ENCODE data around the gene PARD3. TPM values are rescaled to one million over a fixed set of nuclear protein-coding genes. Genes with fewer than 3 reads are reported as not detected.

The PARD3 gene
- polyA plus RNA-seq, 1 donor from 2014 or later = 12.4 TPM

DNA sequence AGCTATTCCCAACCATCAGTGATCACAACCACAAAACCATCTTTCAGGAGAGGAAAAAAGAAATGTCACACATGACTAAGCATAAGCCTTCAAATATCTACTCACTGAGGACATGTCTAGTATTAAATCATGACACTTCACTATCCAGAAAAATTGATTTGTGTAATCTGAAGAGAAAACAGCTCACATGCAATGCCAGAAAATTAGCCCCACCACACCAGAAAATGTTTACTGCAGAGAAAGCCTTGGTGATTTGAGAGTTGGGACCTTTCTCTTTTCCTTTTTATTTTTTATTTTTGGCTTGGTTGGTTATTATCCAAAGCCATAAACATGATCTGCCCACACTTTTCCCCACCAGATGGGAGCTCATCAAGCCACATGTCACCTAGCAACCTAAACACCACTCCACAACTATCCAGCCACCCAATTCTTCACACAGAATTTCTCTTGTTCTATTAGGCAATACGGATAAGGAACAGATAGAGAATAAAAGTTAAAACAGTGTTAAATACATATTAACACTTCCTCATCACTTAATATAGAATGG lies 3.1 kb downstream of the PARD3 start:
- H3K27me3 ChIP-seq (ENCODE audit: insufficient read depth, low read depth, low read length) = peaks cover 6% of the 10 kb centered on the region
- no peak overlapping the region for H2AFZ ChIP-seq (ENCODE audit: low read depth, low read length)
- H3K9me2 ChIP-seq (ENCODE audit: insufficient read depth, low read length) = no peaks in the 10 kb centered on the region
- TF ChIP-seq MXI1 (conservative IDR thresholded peaks at IDR 0.05; ENCODE audit: poor library complexity, severe bottlenecking) (no peak), RAD21 (conservative IDR thresholded peaks at IDR 0.05) (no peak), EZH2 (IDR thresholded peaks at IDR 0.05; ENCODE audit: borderline replicate concordance, insufficient read depth, low read length, poor library complexity, severe bottlenecking) (no peak), EP300 (conservative IDR thresholded peaks at IDR 0.05; ENCODE audit: poor library complexity, severe bottlenecking) (no peak), POLR2AphosphoS5 (IDR thresholded peaks at IDR 0.05) (no peak), SMC3 (conservative IDR thresholded peaks at IDR 0.05; ENCODE audit: poor library complexity) (no peak), TAF1 (IDR thresholded peaks at IDR 0.05; ENCODE audit: low read depth) (no peak)
- TF ChIP-seq, protein P1, sequence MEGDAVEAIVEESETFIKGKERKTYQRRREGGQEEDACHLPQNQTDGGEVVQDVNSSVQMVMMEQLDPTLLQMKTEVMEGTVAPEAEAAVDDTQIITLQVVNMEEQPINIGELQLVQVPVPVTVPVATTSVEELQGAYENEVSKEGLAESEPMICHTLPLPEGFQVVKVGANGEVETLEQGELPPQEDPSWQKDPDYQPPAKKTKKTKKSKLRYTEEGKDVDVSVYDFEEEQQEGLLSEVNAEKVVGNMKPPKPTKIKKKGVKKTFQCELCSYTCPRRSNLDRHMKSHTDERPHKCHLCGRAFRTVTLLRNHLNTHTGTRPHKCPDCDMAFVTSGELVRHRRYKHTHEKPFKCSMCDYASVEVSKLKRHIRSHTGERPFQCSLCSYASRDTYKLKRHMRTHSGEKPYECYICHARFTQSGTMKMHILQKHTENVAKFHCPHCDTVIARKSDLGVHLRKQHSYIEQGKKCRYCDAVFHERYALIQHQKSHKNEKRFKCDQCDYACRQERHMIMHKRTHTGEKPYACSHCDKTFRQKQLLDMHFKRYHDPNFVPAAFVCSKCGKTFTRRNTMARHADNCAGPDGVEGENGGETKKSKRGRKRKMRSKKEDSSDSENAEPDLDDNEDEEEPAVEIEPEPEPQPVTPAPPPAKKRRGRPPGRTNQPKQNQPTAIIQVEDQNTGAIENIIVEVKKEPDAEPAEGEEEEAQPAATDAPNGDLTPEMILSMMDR (IDR thresholded peaks at IDR 0.05; ENCODE audit: poor library complexity, severe bottlenecking) = no peak
- TF ChIP-seq, protein P2, sequence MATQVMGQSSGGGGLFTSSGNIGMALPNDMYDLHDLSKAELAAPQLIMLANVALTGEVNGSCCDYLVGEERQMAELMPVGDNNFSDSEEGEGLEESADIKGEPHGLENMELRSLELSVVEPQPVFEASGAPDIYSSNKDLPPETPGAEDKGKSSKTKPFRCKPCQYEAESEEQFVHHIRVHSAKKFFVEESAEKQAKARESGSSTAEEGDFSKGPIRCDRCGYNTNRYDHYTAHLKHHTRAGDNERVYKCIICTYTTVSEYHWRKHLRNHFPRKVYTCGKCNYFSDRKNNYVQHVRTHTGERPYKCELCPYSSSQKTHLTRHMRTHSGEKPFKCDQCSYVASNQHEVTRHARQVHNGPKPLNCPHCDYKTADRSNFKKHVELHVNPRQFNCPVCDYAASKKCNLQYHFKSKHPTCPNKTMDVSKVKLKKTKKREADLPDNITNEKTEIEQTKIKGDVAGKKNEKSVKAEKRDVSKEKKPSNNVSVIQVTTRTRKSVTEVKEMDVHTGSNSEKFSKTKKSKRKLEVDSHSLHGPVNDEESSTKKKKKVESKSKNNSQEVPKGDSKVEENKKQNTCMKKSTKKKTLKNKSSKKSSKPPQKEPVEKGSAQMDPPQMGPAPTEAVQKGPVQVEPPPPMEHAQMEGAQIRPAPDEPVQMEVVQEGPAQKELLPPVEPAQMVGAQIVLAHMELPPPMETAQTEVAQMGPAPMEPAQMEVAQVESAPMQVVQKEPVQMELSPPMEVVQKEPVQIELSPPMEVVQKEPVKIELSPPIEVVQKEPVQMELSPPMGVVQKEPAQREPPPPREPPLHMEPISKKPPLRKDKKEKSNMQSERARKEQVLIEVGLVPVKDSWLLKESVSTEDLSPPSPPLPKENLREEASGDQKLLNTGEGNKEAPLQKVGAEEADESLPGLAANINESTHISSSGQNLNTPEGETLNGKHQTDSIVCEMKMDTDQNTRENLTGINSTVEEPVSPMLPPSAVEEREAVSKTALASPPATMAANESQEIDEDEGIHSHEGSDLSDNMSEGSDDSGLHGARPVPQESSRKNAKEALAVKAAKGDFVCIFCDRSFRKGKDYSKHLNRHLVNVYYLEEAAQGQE (IDR thresholded peaks at IDR 0.05; ENCODE audit: borderline replicate concordance) = no peak
- H3K4me2 ChIP-seq (ENCODE audit: low read length) = no peak overlapping the region
- H3K9ac ChIP-seq (ENCODE audit: low read length) = no peak overlapping the region
- no peak overlapping the region for H3K4me3 ChIP-seq (ENCODE audit: low read length)
- no peaks in the 10 kb centered on the region for H3F3A ChIP-seq (ENCODE audit: insufficient read depth, low read length, poor library complexity, severe bottlenecking)
- H3K9me3 ChIP-seq (ENCODE audit: low read length) = no peaks in the 10 kb centered on the region
- no peak overlapping the region for H3K27ac ChIP-seq (ENCODE audit: low read length)
- H3K79me2 ChIP-seq (replicated peaks; ENCODE audit: insufficient read depth, low read length) = peaks cover 65% of the 10 kb centered on the region
- H4K20me1 ChIP-seq (ENCODE audit: insufficient read depth) = no peaks in the 10 kb centered on the region
- H3K36me3 ChIP-seq (ENCODE audit: insufficient read depth, low read length) = no peaks in the 10 kb centered on the region

DNA sequence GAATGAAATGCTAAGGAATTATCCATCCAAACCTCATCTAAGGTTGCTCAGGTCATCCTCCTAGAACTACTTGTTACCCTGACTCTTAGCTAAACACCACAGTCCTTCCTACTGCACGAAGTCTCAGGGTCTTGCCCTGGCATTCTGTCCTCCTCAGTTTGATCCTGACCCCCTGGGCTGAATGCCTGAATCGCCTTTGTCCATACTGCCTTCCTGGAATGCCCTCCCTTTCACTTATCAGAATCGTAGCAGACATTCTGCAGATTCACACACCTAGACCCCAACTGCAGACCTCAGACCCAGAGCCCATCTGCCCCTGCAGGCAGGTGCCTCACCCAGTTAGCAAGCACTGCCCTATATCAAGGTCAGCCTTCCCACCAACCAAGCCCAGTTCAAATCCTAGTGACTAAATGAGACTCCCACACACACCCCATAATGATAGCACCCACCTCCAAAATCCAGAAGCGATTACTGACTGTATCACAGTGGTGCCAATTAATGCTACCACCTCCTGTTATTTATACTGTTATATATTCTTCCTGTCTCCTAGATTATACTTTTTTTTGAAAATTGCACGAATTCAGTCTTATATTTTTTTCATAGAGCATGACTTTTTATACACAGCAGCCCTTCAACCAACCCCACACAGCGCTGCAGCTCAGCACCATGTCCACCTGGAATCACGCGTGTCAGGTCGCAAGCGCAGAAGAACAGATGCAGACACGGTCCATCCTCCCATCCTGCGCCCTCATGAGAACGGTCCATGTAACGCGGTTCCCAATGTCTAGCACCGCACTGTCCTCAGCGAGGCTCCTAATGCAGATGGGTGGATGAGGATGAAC lies 3.7 kb downstream of the PARD3 start:
- H3K4me3 ChIP-seq (ENCODE audit: low read length) = no peak overlapping the region
- no peaks in the 10 kb centered on the region for H3K9me2 ChIP-seq (ENCODE audit: insufficient read depth, low read length)
- H3K27me3 ChIP-seq (ENCODE audit: insufficient read depth, low read depth, low read length) = peaks cover 3% of the 10 kb centered on the region
- H3K9me3 ChIP-seq (ENCODE audit: low read length) = no peaks in the 10 kb centered on the region
- H3K27ac ChIP-seq (ENCODE audit: low read length) = no peak overlapping the region
- H3K9ac ChIP-seq (ENCODE audit: low read length) = no peak overlapping the region
- no peaks in the 10 kb centered on the region for H3K36me3 ChIP-seq (ENCODE audit: insufficient read depth, low read length)
- TF ChIP-seq RAD21 (conservative IDR thresholded peaks at IDR 0.05) (no peak), POLR2AphosphoS5 (IDR thresholded peaks at IDR 0.05) (no peak), TAF1 (IDR thresholded peaks at IDR 0.05; ENCODE audit: low read depth) (no peak), EP300 (conservative IDR thresholded peaks at IDR 0.05; ENCODE audit: poor library complexity, severe bottlenecking) (no peak), MXI1 (conservative IDR thresholded peaks at IDR 0.05; ENCODE audit: poor library complexity, severe bottlenecking) (no peak), EZH2 (IDR thresholded peaks at IDR 0.05; ENCODE audit: borderline replicate concordance, insufficient read depth, low read length, poor library complexity, severe bottlenecking) (no peak), SMC3 (conservative IDR thresholded peaks at IDR 0.05; ENCODE audit: poor library complexity) (no peak)
- TF ChIP-seq, protein P2 (IDR thresholded peaks at IDR 0.05; ENCODE audit: borderline replicate concordance) = no peak
- TF ChIP-seq, protein P1 (IDR thresholded peaks at IDR 0.05; ENCODE audit: poor library complexity, severe bottlenecking) = no peak
- H3K4me2 ChIP-seq (ENCODE audit: low read length) = no peak overlapping the region
- H4K20me1 ChIP-seq (ENCODE audit: insufficient read depth) = no peaks in the 10 kb centered on the region
- no peaks in the 10 kb centered on the region for H3F3A ChIP-seq (ENCODE audit: insufficient read depth, low read length, poor library complexity, severe bottlenecking)
- H3K79me2 ChIP-seq (replicated peaks; ENCODE audit: insufficient read depth, low read length) = peaks cover 72% of the 10 kb centered on the region
- no peak overlapping the region for H2AFZ ChIP-seq (ENCODE audit: low read depth, low read length)
